Activated CD4-positive, alpha-beta T cell treated with anti-CD3 and anti-CD28 coated beads, Interleukin-2, amount 10 ng/mL, durations not matched to agents 7 days and 5 days (primary cell): ENCODE data around the gene SEPTIN3. TPM values are rescaled to one million over a fixed set of nuclear protein-coding genes. Genes with fewer than 3 reads are reported as not detected.
A peak's percentile ranks its signal among the peaks of the same experiment; 100 is the strongest.

Source experiments
- CTCF ChIA-PET: fragments of 350-600 bp; sonication (Branson Sonifier 250); formaldehyde crosslinking; loops from one replicate; lab custom pipeline; 2021; ENCODE audit warnings: antibody characterized with exemption; lab: Charles Lee
- POLR2A ChIA-PET: fragments of 350-600 bp; sonication (Branson Sonifier 250); formaldehyde crosslinking; loops from one replicate; lab custom pipeline; 2021; ENCODE audit warnings: antibody characterized with exemption; lab: Charles Lee
- DNase-seq: peaks from one replicate; pipeline ENCODE4 v3.0.0-alpha.2; 2020
- H3K27ac Mint-ChIP-seq: one replicate; pipeline ENCODE4 v1.8.0; 2021; ENCODE audit warnings: mild to moderate bottlenecking, moderate library complexity, mixed read lengths
- H3K27me3 Mint-ChIP-seq: one replicate; pipeline ENCODE4 v1.8.0; 2021; ENCODE audit warnings: mixed read lengths
- H3K36me3 Mint-ChIP-seq: one replicate; pipeline ENCODE4 v1.8.0; 2021; ENCODE audit warnings: low read depth, mixed read lengths
- H3K4me1 Mint-ChIP-seq: one replicate; pipeline ENCODE4 v1.8.0; 2021; ENCODE audit warnings: mixed read lengths
- H3K4me3 Mint-ChIP-seq: one replicate; pipeline ENCODE4 v1.8.0; 2021; ENCODE audit warnings: mild to moderate bottlenecking, moderate library complexity, mixed read lengths
- H3K9me3 Mint-ChIP-seq: one replicate; pipeline ENCODE4 v1.8.0; 2021; ENCODE audit warnings: mixed read lengths
- total RNA-seq, 2 experiments: library from RNA; stranded (reverse); gene quantifications; one replicate each; pipeline ENCODE4 v1.2.3, GENCODE V29; 2021

SEPTIN3 gene
- total RNA-seq, 2 experiments from 2014 or later = 1.4 to 1.6 TPM

- CTCF ChIA-PET = interaction anchor here (1.0 to 1.3 kb wide), 4 partner anchors 13 to 204 kb away, joined by 3 to 4 read pairs (median 3); partner anchors contain the start of genes NAGA and WBP2NL
- Mint-ChIP-seq H3K9me3 (no peaks in the 10 kb centered on the region), H3K4me1 (no peaks in the 10 kb centered on the region), H3K36me3 (no peaks in the 10 kb centered on the region), H3K27ac (no peak overlapping the region), H3K27me3 (peaks cover 5% of the 10 kb centered on the region), H3K4me3 (no peak overlapping the region)
- POLR2A ChIA-PET = no interaction called here
- DNase-seq = no peak
Measured at GRCh38 chr22:41983513-41984405, 14.5 kb downstream of the SEPTIN3 start.

GRCh38 chr22:41987276-41987675 is 18.0 kb downstream of the SEPTIN3 start:
- ChIA-PET CTCF (interaction anchor here (0.5 to 0.8 kb wide), 4 partner anchors 57 to 290 kb away, joined by 3 to 4 read pairs (median 3); no protein-coding TSS in a partner anchor), POLR2A (no interaction called here)
- Mint-ChIP-seq H3K4me1 (no peaks in the 10 kb centered on the region), H3K27me3 (no peaks in the 10 kb centered on the region), H3K4me3 (no peak overlapping the region), H3K36me3 (no peaks in the 10 kb centered on the region), H3K9me3 (no peaks in the 10 kb centered on the region), H3K27ac (no peak overlapping the region)
- no peak for DNase-seq

- H3K4me3 Mint-ChIP-seq = no peak overlapping the region
Measured at GRCh38 chr22:41989246-41989645, 20.0 kb downstream of the SEPTIN3 start.

GRCh38 chr22:41991111-41991510 is 21.9 kb downstream of the SEPTIN3 start:
- Mint-ChIP-seq H3K4me3 (no peak overlapping the region), H3K4me1 (peaks cover 4% of the 10 kb centered on the region), H3K27me3 (peaks cover 2% of the 10 kb centered on the region), H3K36me3 (no peaks in the 10 kb centered on the region), H3K9me3 (no peaks in the 10 kb centered on the region), H3K27ac (no peak overlapping the region)
- DNase-seq = no peak
- ChIA-PET CTCF (no interaction called here), POLR2A (no interaction called here)

More at GRCh38 chr22:41989246-41989645, 20.0 kb downstream of the SEPTIN3 start:
- Mint-ChIP-seq H3K9me3 (no peaks in the 10 kb centered on the region), H3K36me3 (no peaks in the 10 kb centered on the region), H3K27ac (no peak overlapping the region), H3K4me1 (no peaks in the 10 kb centered on the region), H3K27me3 (no peaks in the 10 kb centered on the region)
- CTCF ChIA-PET = no interaction called here
- POLR2A ChIA-PET = no interaction called here
- DNase-seq = no peak

GRCh38 chr22:41992496-41992895 is 23.3 kb downstream of the SEPTIN3 start:
- H3K4me3 Mint-ChIP-seq = no peak overlapping the region
- no peaks in the 10 kb centered on the region for H3K36me3 Mint-ChIP-seq
- no peak for DNase-seq
- H3K27ac Mint-ChIP-seq = no peak overlapping the region
- peaks cover 4% of the 10 kb centered on the region for H3K4me1 Mint-ChIP-seq
- H3K9me3 Mint-ChIP-seq = peaks cover under 1% of the 10 kb centered on the region
- ChIA-PET POLR2A (no interaction called here), CTCF (interaction anchor here (2.2 kb wide), 1 partner anchor 98 kb away, joined by 7 read pairs; the partner anchor contains the start of gene NDUFA6)
- H3K27me3 Mint-ChIP-seq = peaks cover 2% of the 10 kb centered on the region

GRCh38 chr22:41995211-41995610 is 26.0 kb downstream of the SEPTIN3 start:
- H3K4me1 Mint-ChIP-seq = peaks cover 21% of the 10 kb centered on the region
- no peak overlapping the region for H3K27ac Mint-ChIP-seq
- CTCF ChIA-PET = no interaction called here
- H3K9me3 Mint-ChIP-seq = peaks cover 12% of the 10 kb centered on the region
- H3K27me3 Mint-ChIP-seq = peaks cover 2% of the 10 kb centered on the region
- POLR2A ChIA-PET = interaction anchor here (0.6 kb wide), 1 partner anchor 573 kb away, joined by 3 read pairs; no protein-coding TSS in a partner anchor
- no peak for DNase-seq
- no peak overlapping the region for H3K4me3 Mint-ChIP-seq
- H3K36me3 Mint-ChIP-seq = peaks cover 3% of the 10 kb centered on the region

- Mint-ChIP-seq H3K4me3 (no peak overlapping the region), H3K27me3 (peaks cover 6% of the 10 kb centered on the region), H3K36me3 (peaks cover 8% of the 10 kb centered on the region), H3K9me3 (peaks cover 12% of the 10 kb centered on the region), H3K27ac (no peak overlapping the region), H3K4me1 (peaks cover 21% of the 10 kb centered on the region)
- ChIA-PET POLR2A (no interaction called here), CTCF (interaction anchor here (0.7 kb wide), 1 partner anchor 51 kb away, joined by 4 read pairs; no protein-coding TSS in a partner anchor)
- no peak for DNase-seq
Measured at GRCh38 chr22:41996826-41997225, 27.6 kb downstream of the SEPTIN3 start.

GRCh38 chr22:41998361-41999261 is 29.4 kb downstream of the SEPTIN3 start, which contains the start of gene WBP2NL:
WBP2NL (plus strand) TSS chr22:41998788; CDS start chr22:41998819, 31 bp downstream.
- DNase-seq = peak; percentile 86
- H3K4me3 Mint-ChIP-seq = peak within 1 kb of the TSS; percentile 88
- H3K27me3 Mint-ChIP-seq = peaks cover 8% of the 10 kb centered on the region
- peaks cover 21% of the 10 kb centered on the region for H3K4me1 Mint-ChIP-seq
- peaks cover 8% of the 10 kb centered on the region for H3K36me3 Mint-ChIP-seq
- CTCF ChIA-PET = interaction anchor here (0.6 to 1.4 kb wide), 4 partner anchors 15 to 386 kb away, joined by 3 to 4 read pairs (median 4); partner anchors contain the start of gene CENPM
- H3K9me3 Mint-ChIP-seq = peaks cover 12% of the 10 kb centered on the region
- H3K27ac Mint-ChIP-seq = peak within 1 kb of the TSS; percentile 95
- POLR2A ChIA-PET = no interaction called here

GRCh38 chr22:42000466-42000865 is 31.2 kb downstream of the SEPTIN3 start:
- H3K4me3 Mint-ChIP-seq = no peak overlapping the region
- no peak overlapping the region for H3K27ac Mint-ChIP-seq
- H3K9me3 Mint-ChIP-seq = peaks cover 15% of the 10 kb centered on the region
- CTCF ChIA-PET = interaction anchor here (1.3 kb wide), 1 partner anchor 90 kb away, joined by 4 read pairs; the partner anchor contains the start of gene NDUFA6
- peaks cover 8% of the 10 kb centered on the region for H3K36me3 Mint-ChIP-seq
- POLR2A ChIA-PET = no interaction called here
- DNase-seq = no peak
- H3K4me1 Mint-ChIP-seq = peaks cover 18% of the 10 kb centered on the region
- H3K27me3 Mint-ChIP-seq = peaks cover 10% of the 10 kb centered on the region

GRCh38 chr22:42001121-42001520 is 31.9 kb downstream of the SEPTIN3 start:
- Mint-ChIP-seq H3K4me3 (no peak overlapping the region), H3K9me3 (peaks cover 18% of the 10 kb centered on the region), H3K27me3 (peaks cover 9% of the 10 kb centered on the region), H3K4me1 (peaks cover 18% of the 10 kb centered on the region), H3K27ac (no peak overlapping the region), H3K36me3 (peaks cover 8% of the 10 kb centered on the region)
- no peak for DNase-seq
- POLR2A ChIA-PET = no interaction called here
- CTCF ChIA-PET = interaction anchor here (1.3 kb wide), 1 partner anchor 89 kb away, joined by 4 read pairs; the partner anchor contains the start of gene NDUFA6

- Mint-ChIP-seq H3K9me3 (peaks cover 18% of the 10 kb centered on the region), H3K4me3 (no peak overlapping the region), H3K27ac (no peak overlapping the region), H3K27me3 (peaks cover 9% of the 10 kb centered on the region), H3K36me3 (peaks cover 8% of the 10 kb centered on the region), H3K4me1 (peaks cover 18% of the 10 kb centered on the region)
- CTCF ChIA-PET = interaction anchor here (0.9 to 1.3 kb wide), 2 partner anchors 42 to 88 kb away, joined by 3 to 4 read pairs; partner anchors contain the start of gene NDUFA6
- POLR2A ChIA-PET = interaction anchor here (0.6 kb wide), 1 partner anchor 10 kb away, joined by 4 read pairs; no protein-coding TSS in a partner anchor
- no peak for DNase-seq
Measured at GRCh38 chr22:42001706-42002105, 32.5 kb downstream of the SEPTIN3 start.

- ChIA-PET POLR2A (no interaction called here), CTCF (no interaction called here)
- DNase-seq = no peak
- Mint-ChIP-seq H3K9me3 (peaks cover 20% of the 10 kb centered on the region), H3K36me3 (peaks cover 3% of the 10 kb centered on the region), H3K4me3 (no peak overlapping the region), H3K4me1 (no peaks in the 10 kb centered on the region), H3K27ac (no peak overlapping the region), H3K27me3 (peaks cover 17% of the 10 kb centered on the region)
Measured at GRCh38 chr22:42007922-42008321, 38.7 kb downstream of the SEPTIN3 start.
